HAP-1 (cell line): ENCODE measurements around the gene SLC39A11.

Experiments
- DNase-seq, 2 experiments: peaks; one replicate each; pipeline ENCODE4 v3.0.0-alpha.2; 2016 to 2020; ENCODE audit warnings: low spot score in 2 of 2
- H3K27me3 ChIP-seq: fragments of 250-450 bp; sonication (Bioruptor Pico); 2 replicates; pipeline ENCODE4 v1.5.1; 2020; ENCODE audit warnings: low read depth, mild to moderate bottlenecking, moderate library complexity
- H3K36me3 ChIP-seq: fragments of 250-450 bp; sonication (Bioruptor Pico); replicated peaks from 2 replicates; pipeline ENCODE4 v1.5.1; 2020; ENCODE audit warnings: mild to moderate bottlenecking
- H3K4me1 ChIP-seq: fragments of 250-450 bp; sonication (Bioruptor Pico); 2 replicates; pipeline ENCODE4 v1.5.1; 2020; ENCODE audit warnings: mild to moderate bottlenecking
- H3K4me3 ChIP-seq: fragments of 250-450 bp; sonication (Bioruptor Pico); 2 replicates; pipeline ENCODE4 v1.5.1; 2020; ENCODE audit warnings: mild to moderate bottlenecking, moderate library complexity
- H3K9me3 ChIP-seq: fragments of 250-450 bp; sonication (Bioruptor Pico); 2 replicates; pipeline ENCODE4 v1.5.1; 2020; ENCODE audit warnings: mild to moderate bottlenecking, moderate library complexity
- in situ Hi-C: fragments of 300-500 bp; cut with MboI; formaldehyde crosslinking; loops from 3 replicates; pipeline ENCODE4 v1.14.3; 2020; ENCODE audit warnings: low sequenced_read_pairs, inconsistent platforms, mixed read lengths

Gene SLC39A11

GRCh38 chr17:73030501-73030921 is 62.0 kb downstream of the SLC39A11 start:
- H3K4me1 ChIP-seq: no peaks in the 10 kb centered on the region
- in situ Hi-C loops: no loop called here
- H3K27me3 ChIP-seq: no peaks in the 10 kb centered on the region
- H3K36me3 ChIP-seq: no peaks in the 10 kb centered on the region
- H3K9me3 ChIP-seq: no peaks in the 10 kb centered on the region
- no peak for DNase-seq
- no peak overlapping the region for H3K4me3 ChIP-seq

- Histone ChIP-seq H3K4me3 (no peak overlapping the region), H3K27me3 (no peaks in the 10 kb centered on the region), H3K4me1 (no peaks in the 10 kb centered on the region), H3K36me3 (no peaks in the 10 kb centered on the region), H3K9me3 (no peaks in the 10 kb centered on the region)
- DNase-seq: no peak
- in situ Hi-C loops: no loop called here
Observed at GRCh38 chr17:73029991-73030390, 62.5 kb downstream of the SLC39A11 start.

- H3K27me3 ChIP-seq: no peaks in the 10 kb centered on the region
- in situ Hi-C loops: no loop called here
Observed at GRCh38 chr17:73029021-73029420, 63.5 kb downstream of the SLC39A11 start.

GRCh38 chr17:73028299-73028755 is 64.2 kb downstream of the SLC39A11 start:
- H3K4me3 ChIP-seq: no peak overlapping the region
- no peaks in the 10 kb centered on the region for H3K9me3 ChIP-seq
- H3K27me3 ChIP-seq: no peaks in the 10 kb centered on the region
- no peaks in the 10 kb centered on the region for H3K36me3 ChIP-seq
- in situ Hi-C loops: no loop called here
- no peaks in the 10 kb centered on the region for H3K4me1 ChIP-seq
- DNase-seq: no peak

More at GRCh38 chr17:73029021-73029420, 63.5 kb downstream of the SLC39A11 start:
- Histone ChIP-seq H3K4me1 (no peaks in the 10 kb centered on the region), H3K36me3 (no peaks in the 10 kb centered on the region), H3K9me3 (no peaks in the 10 kb centered on the region), H3K4me3 (no peak overlapping the region)
- DNase-seq: no peak

GRCh38 chr17:73027130-73027741 is 65.3 kb downstream of the SLC39A11 start:
- Histone ChIP-seq H3K27me3 (no peaks in the 10 kb centered on the region), H3K9me3 (no peaks in the 10 kb centered on the region), H3K36me3 (no peaks in the 10 kb centered on the region), H3K4me1 (no peaks in the 10 kb centered on the region), H3K4me3 (no peak overlapping the region)
- DNase-seq: no peak
- in situ Hi-C loops: no loop called here

- DNase-seq: no peak
- in situ Hi-C loops: no loop called here
- no peaks in the 10 kb centered on the region for H3K36me3 ChIP-seq
- H3K27me3 ChIP-seq: no peaks in the 10 kb centered on the region
- no peak overlapping the region for H3K4me3 ChIP-seq
- no peaks in the 10 kb centered on the region for H3K9me3 ChIP-seq
- H3K4me1 ChIP-seq: no peaks in the 10 kb centered on the region
Observed at GRCh38 chr17:73025041-73025560, 67.4 kb downstream of the SLC39A11 start.

GRCh38 chr17:73023759-73024158 is 68.7 kb downstream of the SLC39A11 start:
- in situ Hi-C loops: no loop called here
- no peaks in the 10 kb centered on the region for H3K36me3 ChIP-seq
- no peak for DNase-seq

GRCh38 chr17:73022694-73023093 is 69.8 kb downstream of the SLC39A11 start:
- H3K9me3 ChIP-seq: no peaks in the 10 kb centered on the region
- H3K4me3 ChIP-seq: no peak overlapping the region
- no peaks in the 10 kb centered on the region for H3K36me3 ChIP-seq
- DNase-seq: no peak
- H3K4me1 ChIP-seq: no peaks in the 10 kb centered on the region
- H3K27me3 ChIP-seq: no peaks in the 10 kb centered on the region
- in situ Hi-C loops: no loop called here

More at GRCh38 chr17:73023759-73024158, 68.7 kb downstream of the SLC39A11 start:
- no peak overlapping the region for H3K4me3 ChIP-seq
- H3K4me1 ChIP-seq: no peaks in the 10 kb centered on the region
- no peaks in the 10 kb centered on the region for H3K27me3 ChIP-seq
- no peaks in the 10 kb centered on the region for H3K9me3 ChIP-seq

GRCh38 chr17:73021771-73022170 is 70.7 kb downstream of the SLC39A11 start:
- Histone ChIP-seq H3K4me1 (no peaks in the 10 kb centered on the region), H3K36me3 (no peaks in the 10 kb centered on the region), H3K4me3 (no peak overlapping the region), H3K9me3 (no peaks in the 10 kb centered on the region), H3K27me3 (no peaks in the 10 kb centered on the region)
- in situ Hi-C loops: no loop called here
- no peak for DNase-seq

- in situ Hi-C loops: no loop called here
- no peak for DNase-seq
- no peaks in the 10 kb centered on the region for H3K36me3 ChIP-seq
- H3K27me3 ChIP-seq: no peaks in the 10 kb centered on the region
- H3K4me1 ChIP-seq: no peaks in the 10 kb centered on the region
- no peaks in the 10 kb centered on the region for H3K9me3 ChIP-seq
- no peak overlapping the region for H3K4me3 ChIP-seq
Observed at GRCh38 chr17:73020110-73020509, 72.4 kb downstream of the SLC39A11 start.

GRCh38 chr17:73018599-73018998 is 73.9 kb downstream of the SLC39A11 start:
- Histone ChIP-seq H3K9me3 (no peaks in the 10 kb centered on the region), H3K27me3 (no peaks in the 10 kb centered on the region), H3K36me3 (no peaks in the 10 kb centered on the region), H3K4me1 (no peaks in the 10 kb centered on the region), H3K4me3 (no peak overlapping the region)
- DNase-seq: no peak
- in situ Hi-C loops: no loop called here

GRCh38 chr17:73017658-73018057 is 74.8 kb downstream of the SLC39A11 start:
- in situ Hi-C loops: no loop called here
- Histone ChIP-seq H3K36me3 (no peaks in the 10 kb centered on the region), H3K27me3 (no peaks in the 10 kb centered on the region), H3K4me3 (no peak overlapping the region), H3K9me3 (no peaks in the 10 kb centered on the region), H3K4me1 (no peaks in the 10 kb centered on the region)
- no peak for DNase-seq

- DNase-seq: no peak
- in situ Hi-C loops: no loop called here
- H3K36me3 ChIP-seq: no peaks in the 10 kb centered on the region
- no peaks in the 10 kb centered on the region for H3K4me1 ChIP-seq
- no peaks in the 10 kb centered on the region for H3K27me3 ChIP-seq
- no peak overlapping the region for H3K4me3 ChIP-seq
- H3K9me3 ChIP-seq: no peaks in the 10 kb centered on the region
Observed at GRCh38 chr17:73015722-73016276, 76.7 kb downstream of the SLC39A11 start.

- DNase-seq: no peak
- no peaks in the 10 kb centered on the region for H3K27me3 ChIP-seq
- H3K9me3 ChIP-seq: no peaks in the 10 kb centered on the region
- in situ Hi-C loops: no loop called here
- H3K36me3 ChIP-seq: no peaks in the 10 kb centered on the region
- no peak overlapping the region for H3K4me3 ChIP-seq
- no peaks in the 10 kb centered on the region for H3K4me1 ChIP-seq
Observed at GRCh38 chr17:73013816-73014663, 78.4 kb downstream of the SLC39A11 start.
